ENCODE results near the gene LY6G5C.

The LY6G5C gene

DNA sequence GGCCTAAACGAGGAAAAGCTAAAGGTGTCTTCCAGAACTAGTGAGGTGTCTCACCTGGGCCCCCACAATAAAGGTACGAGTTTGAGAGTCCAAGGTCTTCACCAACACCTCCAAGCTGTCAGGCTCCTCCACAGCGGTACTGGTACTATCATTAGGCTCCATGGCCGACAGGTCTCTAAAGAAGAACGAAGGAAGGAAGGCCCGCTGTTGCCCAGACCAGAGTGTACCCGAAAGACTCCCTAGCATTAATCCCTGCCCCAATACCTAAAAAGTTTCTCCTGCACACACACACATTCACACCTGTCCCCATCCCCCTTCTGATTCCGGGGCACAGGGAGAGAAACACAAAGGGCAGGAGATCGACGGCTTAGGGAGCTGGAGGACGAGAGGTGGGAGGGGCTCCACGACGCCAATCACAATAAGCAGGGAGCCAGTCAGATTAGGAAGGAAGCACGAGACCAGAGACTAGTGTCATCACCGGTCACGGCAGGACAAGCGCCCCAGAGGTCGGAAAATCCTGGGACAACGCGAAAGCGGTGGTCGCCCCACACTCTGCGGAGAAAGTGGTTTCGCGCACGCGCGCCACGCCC, 29.2 kb downstream of the LY6G5C start:
- peak overlapping the region; percentile 89 for H3K4me3 ChIP-seq (ENCODE audit: insufficient read length, low read depth)
- H3K9me3 ChIP-seq (ENCODE audit: insufficient read depth, low read length): no peaks in the 10 kb centered on the region
- TF ChIP-seq YY1 (IDR thresholded peaks at IDR 0.05; ENCODE audit: insufficient read depth, insufficient read length): no peak
- no peak for TF ChIP-seq ZNF274 (IDR thresholded peaks at IDR 0.05; ENCODE audit: low read depth, low read length)
- TF ChIP-seq SUZ12 (IDR thresholded peaks at IDR 0.05; ENCODE audit: extremely low read depth, insufficient read depth, insufficient read length): no peak
- no peaks in the 10 kb centered on the region for H3K4me1 ChIP-seq (ENCODE audit: insufficient read depth, insufficient read length)
- peak overlapping the region; percentile 85 for H3K9ac ChIP-seq (ENCODE audit: insufficient read length, low read depth)
- no peaks in the 10 kb centered on the region for H3K27me3 ChIP-seq (ENCODE audit: insufficient read depth, insufficient read length)
- DNase-seq (ENCODE audit: low read depth, low spot score): peak; percentile 55
- H3K36me3 ChIP-seq (ENCODE audit: insufficient read depth, insufficient read length, low read length): peaks cover 41% of the 10 kb centered on the region

DNA sequence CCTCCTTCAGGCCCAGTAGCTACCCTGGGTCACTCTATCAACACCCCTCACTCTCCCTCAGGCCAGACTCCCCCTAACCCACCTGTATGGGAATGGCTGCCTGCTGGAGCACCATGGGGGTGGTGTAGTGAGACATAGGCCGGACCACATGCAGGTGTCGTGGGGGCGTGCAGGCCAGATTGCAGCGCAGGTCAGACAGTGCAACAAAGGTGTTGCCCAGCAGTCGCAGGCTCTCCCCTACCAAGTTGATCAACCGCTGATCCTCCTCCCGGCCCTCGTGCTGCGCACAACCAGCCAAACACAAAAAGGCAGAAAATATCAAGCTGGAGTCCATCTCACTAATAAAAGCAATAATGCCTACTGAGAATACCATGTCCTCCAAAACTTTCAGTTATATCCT, 35.5 kb downstream of the LY6G5C start:
- peaks cover 87% of the 10 kb centered on the region for H3K36me3 ChIP-seq (ENCODE audit: insufficient read depth, insufficient read length, low read length)
- no peak overlapping the region for H3K9ac ChIP-seq (ENCODE audit: insufficient read length, low read depth)
- no peak for TF ChIP-seq YY1 (IDR thresholded peaks at IDR 0.05; ENCODE audit: insufficient read depth, insufficient read length)
- TF ChIP-seq SUZ12 (IDR thresholded peaks at IDR 0.05; ENCODE audit: extremely low read depth, insufficient read depth, insufficient read length): no peak
- TF ChIP-seq ZNF274 (IDR thresholded peaks at IDR 0.05; ENCODE audit: low read depth, low read length): no peak
- no peak overlapping the region for H3K4me3 ChIP-seq (ENCODE audit: insufficient read length, low read depth)
- no peak for DNase-seq (ENCODE audit: low read depth, low spot score)
- no peaks in the 10 kb centered on the region for H3K9me3 ChIP-seq (ENCODE audit: insufficient read depth, low read length)
- H3K4me1 ChIP-seq (ENCODE audit: insufficient read depth, insufficient read length): no peaks in the 10 kb centered on the region
- no peaks in the 10 kb centered on the region for H3K27me3 ChIP-seq (ENCODE audit: insufficient read depth, insufficient read length)

DNA sequence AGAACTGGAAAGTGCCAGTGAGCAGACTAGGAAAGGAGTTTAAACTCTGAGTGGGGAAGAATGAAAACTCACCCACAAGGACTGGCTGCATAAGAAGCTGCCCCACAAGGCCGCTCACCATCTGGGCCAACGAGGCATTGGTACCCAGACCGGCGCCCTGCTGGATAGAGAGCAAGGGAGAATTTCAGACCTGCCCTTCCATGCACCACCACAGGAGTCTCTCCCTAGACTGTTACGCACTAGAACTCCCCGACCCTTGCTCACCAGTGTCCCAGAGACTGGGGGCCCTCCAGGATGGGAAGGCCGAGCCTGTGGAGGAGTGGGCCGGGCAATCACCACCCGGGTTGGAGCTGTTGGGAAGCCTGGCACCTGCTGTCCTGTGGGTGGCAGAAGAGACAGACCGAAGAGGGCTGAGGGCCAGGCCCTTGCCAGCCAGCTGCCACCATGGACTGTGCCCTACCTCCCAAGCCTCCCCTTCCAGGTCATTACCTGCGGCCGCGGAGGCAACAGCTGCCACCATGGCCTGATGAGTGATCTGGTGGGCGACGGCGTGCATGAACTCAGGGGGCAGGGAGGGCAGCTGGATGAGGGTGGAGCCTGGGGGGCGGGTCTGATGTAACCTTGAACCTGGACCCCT, 36.9 kb downstream of the LY6G5C start:
- Histone ChIP-seq H3K4me1 (ENCODE audit: insufficient read depth, insufficient read length) (no peaks in the 10 kb centered on the region), H3K9me3 (ENCODE audit: insufficient read depth, low read length) (no peaks in the 10 kb centered on the region; the same call in 1 of the 2 replicates), H3K27me3 (ENCODE audit: insufficient read depth, insufficient read length) (no peaks in the 10 kb centered on the region), H3K36me3 (ENCODE audit: insufficient read depth, insufficient read length, low read length) (peaks cover 92% of the 10 kb centered on the region), H3K9ac (ENCODE audit: insufficient read length, low read depth) (no peak overlapping the region), H3K4me3 (ENCODE audit: insufficient read length, low read depth) (no peak overlapping the region)
- DNase-seq (ENCODE audit: low read depth, low spot score): no peak
- no peak for TF ChIP-seq ZNF274 (IDR thresholded peaks at IDR 0.05; ENCODE audit: low read depth, low read length)

DNA sequence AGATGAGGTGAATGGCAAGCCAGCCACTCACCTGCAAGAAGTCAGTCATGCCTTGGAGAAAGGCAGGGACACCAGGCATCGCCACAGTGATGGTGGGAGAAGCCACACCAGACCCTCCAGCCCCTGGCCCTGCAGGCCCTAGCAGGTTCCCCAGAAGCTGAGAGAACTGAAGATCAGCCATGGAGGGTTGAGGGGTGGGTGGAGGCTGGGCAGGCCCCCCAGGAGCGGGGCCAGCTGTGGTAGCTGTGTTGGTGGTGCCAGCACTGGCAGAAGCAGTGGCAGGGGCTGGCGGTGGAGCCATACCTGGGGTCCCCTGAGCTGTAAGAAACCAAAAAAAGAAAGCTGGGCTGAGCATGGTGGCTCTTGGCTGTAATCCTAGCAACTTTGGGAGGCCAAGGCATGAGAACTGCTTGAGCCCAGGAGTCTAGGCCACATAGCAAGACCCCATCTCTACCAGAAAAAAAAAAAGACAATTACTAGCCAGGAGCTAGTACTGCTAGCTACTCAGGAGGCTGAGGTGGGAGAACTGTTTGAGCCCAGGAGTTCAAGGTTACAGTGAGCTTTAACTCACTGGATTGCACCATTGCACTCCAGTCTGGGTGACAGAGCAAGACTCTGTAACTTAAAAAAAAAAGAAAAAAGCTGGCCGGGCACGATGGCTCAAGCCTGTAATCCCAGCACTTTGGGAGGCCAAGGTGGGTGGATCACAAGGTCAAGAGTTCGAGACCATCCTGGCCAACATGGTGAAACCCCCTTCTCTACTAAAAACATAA, 37.9 kb downstream of the LY6G5C start:
- H3K4me1 ChIP-seq (ENCODE audit: insufficient read depth, insufficient read length): no peaks in the 10 kb centered on the region
- TF ChIP-seq SUZ12 (IDR thresholded peaks at IDR 0.05; ENCODE audit: extremely low read depth, insufficient read depth, insufficient read length) (no peak), ZNF274 (IDR thresholded peaks at IDR 0.05; ENCODE audit: low read depth, low read length) (no peak), YY1 (IDR thresholded peaks at IDR 0.05; ENCODE audit: insufficient read depth, insufficient read length) (no peak)
- no peaks in the 10 kb centered on the region for H3K27me3 ChIP-seq (ENCODE audit: insufficient read depth, insufficient read length)
- H3K4me3 ChIP-seq (ENCODE audit: insufficient read length, low read depth): no peak overlapping the region
- no peaks in the 10 kb centered on the region; the same call in 1 of the 2 replicates for H3K9me3 ChIP-seq (ENCODE audit: insufficient read depth, low read length)
- no peak for DNase-seq (ENCODE audit: low read depth, low spot score)
- H3K36me3 ChIP-seq (ENCODE audit: insufficient read depth, insufficient read length, low read length): peaks cover 87% of the 10 kb centered on the region
- no peak overlapping the region for H3K9ac ChIP-seq (ENCODE audit: insufficient read length, low read depth)

DNA sequence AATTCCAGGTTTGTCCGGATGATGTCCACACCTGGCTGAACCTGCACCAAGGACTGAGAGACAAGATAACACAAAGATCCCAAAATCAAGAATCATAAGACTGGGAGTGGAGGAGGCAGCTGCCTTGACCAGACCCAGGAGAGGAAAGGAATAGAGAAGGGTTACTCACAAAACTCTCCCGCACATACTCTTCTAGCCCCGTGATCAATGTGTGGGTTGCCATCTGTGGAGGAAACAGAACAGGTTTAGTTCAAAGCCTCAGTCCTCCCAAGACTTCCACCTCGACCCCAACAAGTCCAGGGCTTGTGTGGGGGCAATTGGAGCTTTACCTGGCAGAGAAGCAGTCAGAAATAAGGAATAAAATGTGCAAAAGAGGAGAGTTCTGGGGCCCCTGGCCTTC, 39.5 kb downstream of the LY6G5C start:
- Histone ChIP-seq H3K27me3 (ENCODE audit: insufficient read depth, insufficient read length) (no peaks in the 10 kb centered on the region), H3K4me3 (ENCODE audit: insufficient read length, low read depth) (no peak overlapping the region), H3K9ac (ENCODE audit: insufficient read length, low read depth) (no peak overlapping the region), H3K36me3 (ENCODE audit: insufficient read depth, insufficient read length, low read length) (peaks cover 88% of the 10 kb centered on the region), H3K4me1 (ENCODE audit: insufficient read depth, insufficient read length) (no peaks in the 10 kb centered on the region), H3K9me3 (ENCODE audit: insufficient read depth, low read length) (no peaks in the 10 kb centered on the region; the same call in 1 of the 2 replicates)
- no peak for TF ChIP-seq YY1 (IDR thresholded peaks at IDR 0.05; ENCODE audit: insufficient read depth, insufficient read length)
- TF ChIP-seq SUZ12 (IDR thresholded peaks at IDR 0.05; ENCODE audit: extremely low read depth, insufficient read depth, insufficient read length): no peak
- no peak for TF ChIP-seq ZNF274 (IDR thresholded peaks at IDR 0.05; ENCODE audit: low read depth, low read length)
- no peak for DNase-seq (ENCODE audit: low read depth, low spot score)

DNA sequence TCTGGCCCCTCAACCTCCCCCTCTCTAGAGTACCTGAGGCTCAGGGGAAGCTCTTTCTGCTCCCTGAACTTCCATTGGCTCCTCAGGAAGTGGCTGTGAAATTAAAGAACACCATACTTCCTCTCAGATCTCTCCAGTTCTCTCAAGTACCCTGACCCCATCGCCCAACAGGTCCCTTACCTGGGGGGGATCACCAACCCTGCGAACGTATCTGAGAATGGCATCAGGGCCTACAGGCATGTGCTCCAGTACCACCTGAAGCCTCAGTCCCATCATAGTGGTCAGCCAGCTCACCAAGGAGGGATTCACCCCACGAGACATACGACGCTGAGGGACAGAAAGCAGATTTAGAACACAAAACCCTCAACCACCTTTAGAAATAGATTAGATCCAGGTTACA, 40.3 kb downstream of the LY6G5C start:
- Histone ChIP-seq H3K36me3 (ENCODE audit: insufficient read depth, insufficient read length, low read length) (peaks cover 88% of the 10 kb centered on the region), H3K4me1 (ENCODE audit: insufficient read depth, insufficient read length) (no peaks in the 10 kb centered on the region), H3K9me3 (ENCODE audit: insufficient read depth, low read length) (no peaks in the 10 kb centered on the region; the same call in 1 of the 2 replicates), H3K27me3 (ENCODE audit: insufficient read depth, insufficient read length) (no peaks in the 10 kb centered on the region), H3K9ac (ENCODE audit: insufficient read length, low read depth) (no peak overlapping the region), H3K4me3 (ENCODE audit: insufficient read length, low read depth) (no peak overlapping the region)
- no peak for DNase-seq (ENCODE audit: low read depth, low spot score)
- TF ChIP-seq YY1 (IDR thresholded peaks at IDR 0.05; ENCODE audit: insufficient read depth, insufficient read length) (no peak), ZNF274 (IDR thresholded peaks at IDR 0.05; ENCODE audit: low read depth, low read length) (no peak), SUZ12 (IDR thresholded peaks at IDR 0.05; ENCODE audit: extremely low read depth, insufficient read depth, insufficient read length) (no peak)

DNA sequence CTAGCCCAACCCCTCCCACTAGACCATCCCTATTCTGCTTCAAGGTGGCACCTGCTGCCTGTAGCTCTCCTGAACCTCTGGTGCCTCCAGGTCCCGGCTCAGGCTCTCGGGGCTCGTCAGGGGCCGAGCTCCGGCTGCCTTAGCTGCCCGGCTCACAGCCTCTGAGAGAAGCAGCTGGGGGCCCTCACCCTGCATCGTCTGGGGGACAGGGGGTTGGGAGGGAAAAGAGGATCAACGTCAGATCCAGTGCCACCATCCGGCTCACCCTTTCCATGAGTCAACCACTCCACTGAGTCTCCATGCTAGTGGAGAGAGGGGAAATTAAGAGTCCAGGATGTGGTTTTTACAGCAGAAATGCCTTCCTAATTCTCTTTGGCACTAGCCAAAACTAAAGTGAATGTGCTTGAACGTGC, 41.4 kb downstream of the LY6G5C start:
- H3K36me3 ChIP-seq (ENCODE audit: insufficient read depth, insufficient read length, low read length): peaks cover 88% of the 10 kb centered on the region
- H3K4me3 ChIP-seq (ENCODE audit: insufficient read length, low read depth): no peak overlapping the region
- no peak for DNase-seq (ENCODE audit: low read depth, low spot score)
- TF ChIP-seq ZNF274 (IDR thresholded peaks at IDR 0.05; ENCODE audit: low read depth, low read length): no peak
- no peak for TF ChIP-seq YY1 (IDR thresholded peaks at IDR 0.05; ENCODE audit: insufficient read depth, insufficient read length)
- no peak for TF ChIP-seq SUZ12 (IDR thresholded peaks at IDR 0.05; ENCODE audit: extremely low read depth, insufficient read depth, insufficient read length)
- H3K4me1 ChIP-seq (ENCODE audit: insufficient read depth, insufficient read length): no peaks in the 10 kb centered on the region
- no peaks in the 10 kb centered on the region; the same call in 1 of the 2 replicates for H3K9me3 ChIP-seq (ENCODE audit: insufficient read depth, low read length)
- H3K27me3 ChIP-seq (ENCODE audit: insufficient read depth, insufficient read length): no peaks in the 10 kb centered on the region
- H3K9ac ChIP-seq (ENCODE audit: insufficient read length, low read depth): no peak overlapping the region

Measured in NT2/D1 (cell line).